SK-N-DZ (cell line): ENCODE results near the gene PAPPA.

ENCODE experiments used
- DNase-seq: peaks from one replicate; pipeline ENCODE4 v3.0.0-alpha.2; 2015; ENCODE audit warnings: low spot score

The PAPPA gene

GRCh38 chr9:116380496-116380995 is 227.0 kb downstream of the PAPPA start:
- no peak for DNase-seq

GRCh38 chr9:116381350-116381749 is 227.8 kb downstream of the PAPPA start:
- DNase-seq = no peak

- no peak for DNase-seq
Measured at GRCh38 chr9:116382053-116382452, 228.5 kb downstream of the PAPPA start.

- DNase-seq = no peak
Measured at GRCh38 chr9:116383133-116383532, 229.5 kb downstream of the PAPPA start.

GRCh38 chr9:116383936-116384335 is 230.3 kb downstream of the PAPPA start:
- DNase-seq = no peak

- no peak for DNase-seq
Measured at GRCh38 chr9:116387934-116388698, 234.5 kb downstream of the PAPPA start.

- no peak for DNase-seq
Measured at GRCh38 chr9:116389541-116390302, 236.1 kb downstream of the PAPPA start.

GRCh38 chr9:116390303-116391228 is 237.0 kb downstream of the PAPPA start:
- DNase-seq = no peak

GRCh38 chr9:116391306-116391900 is 237.8 kb downstream of the PAPPA start:
- no peak for DNase-seq

GRCh38 chr9:116393198-116393597 is 239.6 kb downstream of the PAPPA start:
- DNase-seq = no peak

- DNase-seq = no peak
Measured at GRCh38 chr9:116394070-116394469, 240.5 kb downstream of the PAPPA start.

GRCh38 chr9:116394894-116395698 is 241.5 kb downstream of the PAPPA start:
- DNase-seq = no peak

- no peak for DNase-seq
Measured at GRCh38 chr9:116395699-116396037, 242.1 kb downstream of the PAPPA start.

- DNase-seq = no peak
Measured at GRCh38 chr9:116403171-116403570, 249.6 kb downstream of the PAPPA start.

- DNase-seq = no peak
Measured at GRCh38 chr9:116404228-116404627, 250.6 kb downstream of the PAPPA start.

- DNase-seq = no peak
Measured at GRCh38 chr9:116405321-116405720, 251.7 kb downstream of the PAPPA start.

- no peak for DNase-seq
Measured at GRCh38 chr9:116406469-116406868, 252.9 kb downstream of the PAPPA start.

- no peak for DNase-seq
Measured at GRCh38 chr9:116409129-116409528, 255.5 kb downstream of the PAPPA start.

- no peak for DNase-seq
Measured at GRCh38 chr9:116409638-116410037, 256.0 kb downstream of the PAPPA start.

- DNase-seq = no peak
Measured at GRCh38 chr9:116411506-116411905, 257.9 kb downstream of the PAPPA start.

GRCh38 chr9:116414374-116414773 is 260.8 kb downstream of the PAPPA start:
- DNase-seq = no peak
